ENCODE results near the gene TRMT61A. TPM values are rescaled to one million over a fixed set of nuclear protein-coding genes. Genes with fewer than 3 reads are reported as not detected.

The TRMT61A gene
- 1 to 10 TPM; 4.4 to 7.4 TPM for total RNA-seq

- DNase-seq (ENCODE audit: low spot score) = peak; percentile 91
- H3K36me3 ChIP-seq = peaks cover 7% of the 10 kb centered on the region
- peak within 1 kb of the TSS; percentile 84 to 90 for H3K4me3 ChIP-seq
- no peaks in the 10 kb centered on the region for H3K9me3 ChIP-seq
- H3K27ac ChIP-seq = peak within 1 kb of the TSS; percentile 93 to 98
- no peak for TF ChIP-seq CTCF (IDR thresholded peaks at IDR 0.05)
- no peaks in the 10 kb centered on the region for H3K27me3 ChIP-seq
- peaks cover 0 to 56% of the 10 kb centered on the region in 2 donors for H3K4me1 ChIP-seq
These were observed at the start of gene TRMT61A for GRCh38 chr14:103528587-103529382. TSS of gene TRMT61A (plus strand) at chr14:103529196. CDS start at chr14:103529979, 783 bp downstream.

GRCh38 chr14:103480595-103480994, 48.4 kb upstream of the TRMT61A start:
- no peak for TF ChIP-seq CTCF (IDR thresholded peaks at IDR 0.05)
- H3K27me3 ChIP-seq = no peaks in the 10 kb centered on the region
- H3K36me3 ChIP-seq = peaks cover 80% of the 10 kb centered on the region
- no peaks in the 10 kb centered on the region for H3K9me3 ChIP-seq
- H3K4me1 ChIP-seq = no peaks in the 10 kb centered on the region
- no peak overlapping the region for H3K27ac ChIP-seq
- H3K4me3 ChIP-seq = no peak overlapping the region
- DNase-seq (ENCODE audit: low spot score) = no peak

- H3K27ac ChIP-seq = no peak overlapping the region
- H3K9me3 ChIP-seq = no peaks in the 10 kb centered on the region
- no peak overlapping the region for H3K4me3 ChIP-seq
- TF ChIP-seq CTCF (IDR thresholded peaks at IDR 0.05) = no peak
- no peaks in the 10 kb centered on the region for H3K27me3 ChIP-seq
- H3K4me1 ChIP-seq = no peaks in the 10 kb centered on the region
- H3K36me3 ChIP-seq = peaks cover 71% of the 10 kb centered on the region
- no peak for DNase-seq (ENCODE audit: low spot score)
These were observed 45.4 kb upstream of the TRMT61A start for GRCh38 chr14:103483600-103483999.

GRCh38 chr14:103485504-103485903, 43.5 kb upstream of the TRMT61A start:
- no peaks in the 10 kb centered on the region for H3K27me3 ChIP-seq
- TF ChIP-seq CTCF (IDR thresholded peaks at IDR 0.05) = no peak
- no peak overlapping the region for H3K4me3 ChIP-seq
- H3K36me3 ChIP-seq = peaks cover 72% of the 10 kb centered on the region
- no peaks in the 10 kb centered on the region for H3K9me3 ChIP-seq
- DNase-seq (ENCODE audit: low spot score) = no peak
- no peaks in the 10 kb centered on the region for H3K4me1 ChIP-seq
- H3K27ac ChIP-seq = no peak overlapping the region

- no peak for TF ChIP-seq CTCF (IDR thresholded peaks at IDR 0.05)
- no peak overlapping the region for H3K4me3 ChIP-seq
- peak; percentile 5 for DNase-seq (ENCODE audit: low spot score)
- H3K27ac ChIP-seq = no peak overlapping the region
- H3K36me3 ChIP-seq = peaks cover 72% of the 10 kb centered on the region
- H3K27me3 ChIP-seq = no peaks in the 10 kb centered on the region
- H3K4me1 ChIP-seq = no peaks in the 10 kb centered on the region
- no peaks in the 10 kb centered on the region for H3K9me3 ChIP-seq
These were observed 40.9 kb upstream of the TRMT61A start for GRCh38 chr14:103488071-103488470.

All from right atrium auricular region (tissue), 2 donors.